Muscle layer of duodenum (tissue), 2 donors: ENCODE results near the gene EPHA6.

Experiments used
- H3K27ac ChIP-seq: one replicate; pipeline ENCODE4 v1.7.0; 2013; ENCODE audit warnings: mild to moderate bottlenecking, low read length
- H3K27me3 ChIP-seq: one replicate; pipeline ENCODE4 v1.7.0; 2013; ENCODE audit warnings: low read depth, mild to moderate bottlenecking, control low read depth, low read length
- H3K36me3 ChIP-seq, 2 donors: one replicate each; pipeline ENCODE4 v1.7.0; 2013; ENCODE audit warnings: low read length in 2 of 2, control low read depth in 1 of 2, mild to moderate bottlenecking in 1 of 2; ENCODE audit not compliant: insufficient read depth in 2 of 2, control insufficient read depth in 1 of 2
- H3K4me1 ChIP-seq, 2 donors: one replicate each; pipeline ENCODE4 v1.7.0; 2013; ENCODE audit warnings: low read length in 2 of 2, mild to moderate bottlenecking in 2 of 2, control low read depth in 1 of 2, moderate library complexity in 1 of 2; ENCODE audit not compliant: insufficient read depth in 2 of 2, control insufficient read depth in 1 of 2
- H3K4me3 ChIP-seq, 2 donors: one replicate each; pipeline ENCODE4 v1.7.0; 2013; ENCODE audit warnings: low read length in 2 of 2, low read depth in 1 of 2, mild to moderate bottlenecking in 1 of 2
- H3K9me3 ChIP-seq, 2 donors: one replicate each; pipeline ENCODE4 v1.7.0; 2013; ENCODE audit warnings: low read length in 2 of 2, control low read depth in 1 of 2, mild to moderate bottlenecking in 1 of 2; ENCODE audit not compliant: control insufficient read depth in 1 of 2
- donor health status: healthy.

EPHA6 gene

GRCh38 chr3:96836153-96836915 is 21.9 kb downstream of the EPHA6 start:
- H3K4me1 ChIP-seq, result no peaks in the 10 kb centered on the region
- no peaks in the 10 kb centered on the region for H3K36me3 ChIP-seq
- H3K27ac ChIP-seq, result no peak overlapping the region
- H3K9me3 ChIP-seq, result no peaks in the 10 kb centered on the region
- H3K27me3 ChIP-seq, result no peaks in the 10 kb centered on the region
- H3K4me3 ChIP-seq, result no peak overlapping the region

GRCh38 chr3:96843505-96844203 is 29.3 kb downstream of the EPHA6 start:
- H3K36me3 ChIP-seq, result no peaks in the 10 kb centered on the region
- H3K4me3 ChIP-seq, result no peak overlapping the region
- H3K27ac ChIP-seq, result no peak overlapping the region
- H3K27me3 ChIP-seq, result no peaks in the 10 kb centered on the region
- H3K4me1 ChIP-seq, result peaks cover 0 to 3% of the 10 kb centered on the region in 2 donors
- no peaks in the 10 kb centered on the region for H3K9me3 ChIP-seq

- no peak overlapping the region for H3K27ac ChIP-seq
- H3K27me3 ChIP-seq, result no peaks in the 10 kb centered on the region
- no peak overlapping the region for H3K4me3 ChIP-seq
- H3K4me1 ChIP-seq, result peaks cover 0 to 3% of the 10 kb centered on the region in 2 donors
- no peaks in the 10 kb centered on the region for H3K9me3 ChIP-seq
- H3K36me3 ChIP-seq, result no peaks in the 10 kb centered on the region
These were observed 29.8 kb downstream of the EPHA6 start for GRCh38 chr3:96844204-96844514.

- Histone ChIP-seq H3K27me3 (no peaks in the 10 kb centered on the region), H3K9me3 (no peaks in the 10 kb centered on the region), H3K27ac (no peak overlapping the region), H3K4me3 (no peak overlapping the region), H3K36me3 (no peaks in the 10 kb centered on the region), H3K4me1 (no peaks in the 10 kb centered on the region)
These were observed 38.5 kb downstream of the EPHA6 start for GRCh38 chr3:96852849-96853248.

GRCh38 chr3:96860882-96861281 is 46.5 kb downstream of the EPHA6 start:
- Histone ChIP-seq H3K9me3 (no peaks in the 10 kb centered on the region), H3K36me3 (no peaks in the 10 kb centered on the region), H3K27me3 (no peaks in the 10 kb centered on the region), H3K4me3 (no peak overlapping the region), H3K4me1 (no peaks in the 10 kb centered on the region), H3K27ac (no peak overlapping the region)

GRCh38 chr3:96863129-96863740 is 48.8 kb downstream of the EPHA6 start:
- H3K27me3 ChIP-seq, result no peaks in the 10 kb centered on the region
- no peaks in the 10 kb centered on the region for H3K9me3 ChIP-seq
- no peak overlapping the region for H3K4me3 ChIP-seq
- H3K36me3 ChIP-seq, result no peaks in the 10 kb centered on the region
- H3K4me1 ChIP-seq, result no peaks in the 10 kb centered on the region
- no peak overlapping the region for H3K27ac ChIP-seq

GRCh38 chr3:96865605-96866004 is 51.2 kb downstream of the EPHA6 start:
- Histone ChIP-seq H3K36me3 (no peaks in the 10 kb centered on the region), H3K4me1 (no peaks in the 10 kb centered on the region), H3K9me3 (no peaks in the 10 kb centered on the region), H3K27ac (no peak overlapping the region), H3K4me3 (no peak overlapping the region), H3K27me3 (no peaks in the 10 kb centered on the region)

GRCh38 chr3:96869316-96869715 is 54.9 kb downstream of the EPHA6 start:
- H3K27me3 ChIP-seq, result no peaks in the 10 kb centered on the region
- no peaks in the 10 kb centered on the region for H3K4me1 ChIP-seq
- no peaks in the 10 kb centered on the region for H3K36me3 ChIP-seq
- H3K4me3 ChIP-seq, result no peak overlapping the region
- H3K27ac ChIP-seq, result no peak overlapping the region
- no peaks in the 10 kb centered on the region for H3K9me3 ChIP-seq

GRCh38 chr3:96877510-96877909 is 63.1 kb downstream of the EPHA6 start:
- no peak overlapping the region for H3K4me3 ChIP-seq
- H3K9me3 ChIP-seq, result no peaks in the 10 kb centered on the region
- H3K36me3 ChIP-seq, result no peaks in the 10 kb centered on the region
- H3K27ac ChIP-seq, result no peak overlapping the region
- H3K4me1 ChIP-seq, result no peaks in the 10 kb centered on the region
- no peaks in the 10 kb centered on the region for H3K27me3 ChIP-seq

- H3K4me3 ChIP-seq, result no peak overlapping the region
- H3K27me3 ChIP-seq, result no peaks in the 10 kb centered on the region
- no peaks in the 10 kb centered on the region for H3K4me1 ChIP-seq
- H3K36me3 ChIP-seq, result no peaks in the 10 kb centered on the region
- no peak overlapping the region for H3K27ac ChIP-seq
- H3K9me3 ChIP-seq, result peaks cover 0 to 2% of the 10 kb centered on the region in 2 donors
These were observed 85.6 kb downstream of the EPHA6 start for GRCh38 chr3:96900031-96900430.

- Histone ChIP-seq H3K36me3 (no peaks in the 10 kb centered on the region), H3K9me3 (peaks cover 0 to 2% of the 10 kb centered on the region in 2 donors), H3K27ac (no peak overlapping the region), H3K4me1 (no peaks in the 10 kb centered on the region), H3K4me3 (no peak overlapping the region), H3K27me3 (no peaks in the 10 kb centered on the region)
These were observed 86.2 kb downstream of the EPHA6 start for GRCh38 chr3:96900566-96900965.
